HG02970 (cell line): ENCODE data around the gene HSD11B1.

Source experiments
- ATAC-seq: cut with Tn5 transposase; IDR thresholded peaks from one replicate; pipeline ENCODE4 v1.9.1; 2021; ENCODE audit warnings: mild to moderate bottlenecking, moderate library complexity, moderate number of reproducible peaks; ENCODE audit not compliant: unreplicated experiment, low FRiP score

HSD11B1 gene

GRCh38 chr1:209751627-209752231, 47.1 kb downstream of the HSD11B1 start:
- ATAC-seq = peak; percentile 46

GRCh38 chr1:209752890-209753289, 48.2 kb downstream of the HSD11B1 start:
- ATAC-seq = no peak

GRCh38 chr1:209755256-209755655, 50.6 kb downstream of the HSD11B1 start:
- no peak for ATAC-seq

- ATAC-seq = peak; percentile 65
Measured at GRCh38 chr1:209755926-209756614, 51.4 kb downstream of the HSD11B1 start, which contains the start of gene TRAF3IP3. Gene TRAF3IP3 (plus strand): TSS chr1:209756053. CDS start chr1:209760040, 3,987 bp downstream.

- ATAC-seq = no peak
Measured at GRCh38 chr1:209756615-209757445, 52.2 kb downstream of the HSD11B1 start.

GRCh38 chr1:209758400-209758799, 53.8 kb downstream of the HSD11B1 start:
- ATAC-seq = no peak

- ATAC-seq = no peak
Measured at GRCh38 chr1:209759829-209760359, 55.2 kb downstream of the HSD11B1 start.

- ATAC-seq = no peak
Measured at GRCh38 chr1:209761011-209761635, 56.5 kb downstream of the HSD11B1 start.

- ATAC-seq = no peak
Measured at GRCh38 chr1:209766051-209766450, 61.4 kb downstream of the HSD11B1 start.

- no peak for ATAC-seq
Measured at GRCh38 chr1:209767096-209767495, 62.5 kb downstream of the HSD11B1 start.

GRCh38 chr1:209767706-209768105, 63.1 kb downstream of the HSD11B1 start:
- no peak for ATAC-seq

GRCh38 chr1:209768354-209768774, 63.7 kb downstream of the HSD11B1 start:
- peak; percentile 75 for ATAC-seq

- peak; percentile 73 for ATAC-seq
Measured at GRCh38 chr1:209769171-209769904, 64.7 kb downstream of the HSD11B1 start.

GRCh38 chr1:209769971-209770370, 65.3 kb downstream of the HSD11B1 start:
- no peak for ATAC-seq

GRCh38 chr1:209770636-209771415, 66.2 kb downstream of the HSD11B1 start:
- no peak for ATAC-seq

- ATAC-seq = no peak
Measured at GRCh38 chr1:209772126-209772525, 67.5 kb downstream of the HSD11B1 start.

- ATAC-seq = no peak
Measured at GRCh38 chr1:209774592-209774991, 69.9 kb downstream of the HSD11B1 start.

- ATAC-seq = no peak
Measured at GRCh38 chr1:209775678-209776077, 71.0 kb downstream of the HSD11B1 start.

GRCh38 chr1:209777587-209777986, 72.9 kb downstream of the HSD11B1 start:
- ATAC-seq = no peak
